ENCODE data around the gene ADAM23.

The ADAM23 gene

GRCh38 chr2:206431439-206431838 is 11.9 kb upstream of the ADAM23 start:
- no peak overlapping the region for H3K4me3 ChIP-seq (ENCODE audit: low read depth, low read length)
- no peak for TF ChIP-seq CTCF (IDR thresholded peaks at IDR 0.05; ENCODE audit: control insufficient read depth, extremely low read depth, insufficient read depth)
- DNase-seq (ENCODE audit: low read depth) = no peak

DNA sequence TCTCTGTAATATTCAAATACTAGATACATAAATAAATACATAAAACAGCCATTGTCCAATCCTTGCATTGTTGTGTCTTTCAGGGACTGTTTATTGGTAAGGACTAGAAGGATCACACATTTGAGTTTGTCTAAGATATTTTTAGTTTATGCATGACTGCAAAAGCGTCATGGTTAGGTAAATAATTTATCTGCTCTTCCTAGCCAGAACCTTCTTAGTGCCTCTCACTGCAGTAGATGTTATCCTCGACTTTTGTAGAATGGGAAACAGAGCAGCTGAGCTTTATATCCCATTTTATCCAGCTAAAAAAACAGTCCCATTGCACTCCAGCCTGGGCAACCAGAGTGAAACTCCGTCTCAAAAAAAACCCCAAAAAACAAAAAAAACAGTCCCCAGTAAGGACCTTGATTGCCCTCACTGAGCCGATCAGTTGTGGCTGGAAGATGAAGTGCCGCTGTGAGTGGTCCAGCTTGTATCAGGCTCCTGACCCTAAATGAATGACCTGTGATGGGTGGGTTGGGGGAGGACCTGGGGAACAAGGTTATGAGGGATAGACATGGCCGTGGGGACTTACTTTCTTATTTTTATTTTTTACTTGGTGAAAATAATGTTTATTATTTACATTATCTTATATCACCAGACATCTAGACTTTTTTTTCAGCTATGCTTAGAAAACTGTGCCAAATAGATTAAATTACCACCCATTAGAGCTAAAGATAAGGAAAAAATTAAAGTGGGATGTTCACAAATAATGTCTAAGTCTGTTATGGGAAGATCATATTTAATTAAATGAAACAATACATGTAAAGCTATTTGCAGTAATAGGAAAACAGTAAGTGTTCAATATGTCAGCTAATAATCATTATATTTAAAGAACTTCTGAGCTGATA is 10.9 kb upstream of the ADAM23 start:
- TF ChIP-seq CTCF (IDR thresholded peaks at IDR 0.05; ENCODE audit: control insufficient read depth, extremely low read depth, insufficient read depth) = no peak
- H3K4me3 ChIP-seq (ENCODE audit: low read depth, low read length) = no peak overlapping the region
- no peak for DNase-seq (ENCODE audit: low read depth)

DNA sequence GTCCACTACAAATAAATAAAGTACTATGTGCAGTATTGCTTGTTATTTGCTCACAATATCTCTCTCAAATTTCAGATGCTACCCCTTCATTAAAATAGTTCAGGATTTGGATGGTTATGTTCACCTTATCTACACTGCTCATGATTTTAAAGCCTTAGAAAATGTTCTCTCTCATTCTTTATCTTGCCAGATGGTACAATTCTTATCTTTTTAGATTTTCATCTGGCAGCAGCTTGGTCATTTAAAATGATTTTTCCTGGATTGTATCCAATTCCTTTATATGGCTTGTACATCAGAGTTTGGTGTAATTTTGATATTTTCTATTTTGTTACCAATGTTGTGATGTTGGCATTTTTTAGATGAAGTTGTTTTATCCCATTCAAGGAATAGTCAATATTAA is 10.1 kb upstream of the ADAM23 start:
- no peak for TF ChIP-seq CTCF (IDR thresholded peaks at IDR 0.05; ENCODE audit: control insufficient read depth, extremely low read depth, insufficient read depth)
- H3K4me3 ChIP-seq (ENCODE audit: low read depth, low read length) = no peak overlapping the region
- no peak for DNase-seq (ENCODE audit: low read depth)

DNA sequence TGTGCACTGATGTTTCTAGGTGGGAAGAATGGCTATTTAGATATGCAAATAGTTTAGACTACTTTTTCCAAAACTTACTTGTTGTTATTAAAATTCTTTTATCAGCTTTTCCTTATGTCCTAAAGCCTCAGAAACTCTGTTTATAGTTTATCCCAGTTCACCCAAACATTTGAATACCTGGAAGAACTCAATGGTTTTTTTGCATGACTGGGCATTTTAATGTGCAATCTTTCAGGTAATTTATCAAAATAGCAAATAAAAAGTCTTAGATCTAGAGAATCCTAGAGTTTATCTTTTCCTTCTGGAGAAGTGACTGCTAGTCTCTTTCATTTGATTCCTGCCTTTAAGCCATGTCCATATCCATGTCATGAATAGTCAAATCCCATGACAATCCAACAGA is 9.6 kb upstream of the ADAM23 start:
- DNase-seq (ENCODE audit: low read depth) = no peak
- no peak for TF ChIP-seq CTCF (IDR thresholded peaks at IDR 0.05; ENCODE audit: control insufficient read depth, extremely low read depth, insufficient read depth)
- H3K4me3 ChIP-seq (ENCODE audit: low read depth, low read length) = no peak overlapping the region

- no peak for TF ChIP-seq CTCF (IDR thresholded peaks at IDR 0.05; ENCODE audit: control insufficient read depth, extremely low read depth, insufficient read depth)
- no peak for DNase-seq (ENCODE audit: low read depth)
These were observed 7.6 kb upstream of the ADAM23 start for GRCh38 chr2:206435742-206436141.

GRCh38 chr2:206438196-206438724 is 5.1 kb upstream of the ADAM23 start:
- TF ChIP-seq CTCF (IDR thresholded peaks at IDR 0.05; ENCODE audit: control insufficient read depth, extremely low read depth, insufficient read depth) = no peak
- DNase-seq (ENCODE audit: low read depth) = no peak

More at GRCh38 chr2:206435742-206436141, 7.6 kb upstream of the ADAM23 start:
- H3K4me3 ChIP-seq (ENCODE audit: low read depth, low read length) = no peak overlapping the region

More at GRCh38 chr2:206438196-206438724, 5.1 kb upstream of the ADAM23 start:
- H3K4me3 ChIP-seq (ENCODE audit: low read depth, low read length) = no peak overlapping the region
